ENCODE results near the gene TMIGD2. TPM values are rescaled to one million over a fixed set of nuclear protein-coding genes. Genes with fewer than 3 reads are reported as not detected.
"Not testable (repeated sequence)": the region's sequence is repeated elsewhere in the genome, so short reads cannot be mapped to it uniquely, and the experiment has no call there.

The TMIGD2 gene
- 0.47 TPM for total RNA-seq
- not detected for polyA plus RNA-seq (ENCODE audit: insufficient read depth, low read depth, low replicate concordance)
- long read RNA-seq, donor 1 = 0 reads
- long read RNA-seq, donor 2 = 0 reads
- long read RNA-seq, donor 3 = 0 reads
- long read RNA-seq, donor 4 = 0 reads
- long read RNA-seq, donor 5 = 0 reads
- long read RNA-seq, donor 6 = 0 reads
- long read RNA-seq, donor 7 = 0 reads
- long read RNA-seq, donor 8 = 0 reads
- long read RNA-seq, donor 9 = 0 reads
- long read RNA-seq, donor 10 = 0 reads

GRCh38 chr19:4302243-4302640, at the start of gene TMIGD2:
Gene TMIGD2, minus strand, starts transcription at chr19:4302389. Its CDS starts 4 bp downstream, at chr19:4302385.
- no peak for TF ChIP-seq CTCF (IDR thresholded peaks at IDR 0.05; ENCODE audit: borderline replicate concordance, extremely low read depth, insufficient read depth)
- H3K4me3 ChIP-seq (ENCODE audit: low read length in 3 of 3) = no peak within 1 kb of the TSS
- H3K9me3 ChIP-seq (ENCODE audit: control insufficient read depth in 2 of 3, insufficient read depth in 1 of 3, low read length in 3 of 3) = no peaks in the 10 kb centered on the region
- no peaks in the 10 kb centered on the region for H3K4me1 ChIP-seq (ENCODE audit: control insufficient read depth in 2 of 3, insufficient read depth in 2 of 3, low read depth in 1 of 3, low read length in 3 of 3)
- H3K27me3 ChIP-seq (ENCODE audit: control insufficient read depth, insufficient read depth, low read length) = no peaks in the 10 kb centered on the region
- FAIRE-seq (no peak), DNase-seq (no peak)
- H3K36me3 ChIP-seq (ENCODE audit: control insufficient read depth in 2 of 3, insufficient read depth in 3 of 3, low read length in 3 of 3) = no peaks in the 10 kb centered on the region
- intact Hi-C loops (cut with DNase I) = no loop called here
- H3K27ac ChIP-seq (ENCODE audit: low read depth in 2 of 2, low read length in 2 of 2) = no peak within 1 kb of the TSS
- no peak within 1 kb of the TSS for H3K9ac ChIP-seq (ENCODE audit: low read length in 3 of 3)

GRCh38 chr19:4350726-4351125, 48.5 kb upstream of the TMIGD2 start:
- no peaks in the 10 kb centered on the region for H3K4me1 ChIP-seq (ENCODE audit: control insufficient read depth in 2 of 3, insufficient read depth in 2 of 3, low read depth in 1 of 3, low read length in 3 of 3)
- no peak overlapping the region for H3K27ac ChIP-seq (ENCODE audit: low read depth in 2 of 2, low read length in 2 of 2)
- intact Hi-C loops (cut with DNase I) = no loop called here
- H3K9ac ChIP-seq (ENCODE audit: low read length in 3 of 3) = no peak overlapping the region
- no peak overlapping the region for H3K4me3 ChIP-seq (ENCODE audit: low read length in 3 of 3)
- peaks cover 0 to 4% (median 2%) of the 10 kb centered on the region in 3 donors for H3K36me3 ChIP-seq (ENCODE audit: control insufficient read depth in 2 of 3, insufficient read depth in 3 of 3, low read length in 3 of 3)
- FAIRE-seq (no peak), DNase-seq (no peak)
- no peak for TF ChIP-seq CTCF (IDR thresholded peaks at IDR 0.05; ENCODE audit: borderline replicate concordance, extremely low read depth, insufficient read depth)
- H3K9me3 ChIP-seq (ENCODE audit: control insufficient read depth in 2 of 3, insufficient read depth in 1 of 3, low read length in 3 of 3) = no peaks in the 10 kb centered on the region
- H3K27me3 ChIP-seq (ENCODE audit: control insufficient read depth, insufficient read depth, low read length) = no peaks in the 10 kb centered on the region

DNA sequence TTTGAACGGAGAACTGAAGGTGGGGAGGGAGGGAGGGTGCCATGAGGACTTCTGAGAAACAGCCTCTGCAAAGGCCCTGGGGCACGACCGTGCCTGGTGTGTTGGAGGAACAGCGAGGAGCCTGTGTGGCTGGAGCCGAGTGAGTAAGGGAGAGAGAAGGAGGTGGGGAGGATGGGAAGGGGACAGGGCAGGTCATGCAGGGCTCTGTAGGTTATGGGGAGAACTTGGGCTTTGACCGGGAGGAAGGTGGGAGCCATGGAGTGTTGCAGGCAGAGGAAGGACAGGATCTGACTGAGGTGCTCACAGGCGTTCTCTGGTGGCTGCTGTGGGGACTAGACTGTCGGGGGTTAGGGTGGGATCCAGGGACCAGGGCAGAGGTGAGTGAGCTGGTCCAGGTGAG, 47.9 kb upstream of the TMIGD2 start:
- no peaks in the 10 kb centered on the region for H3K9me3 ChIP-seq (ENCODE audit: control insufficient read depth in 2 of 3, insufficient read depth in 1 of 3, low read length in 3 of 3)
- H3K27ac ChIP-seq (ENCODE audit: low read depth in 2 of 2, low read length in 2 of 2) = no peak overlapping the region
- H3K27me3 ChIP-seq (ENCODE audit: control insufficient read depth, insufficient read depth, low read length) = no peaks in the 10 kb centered on the region
- no peak for TF ChIP-seq CTCF (IDR thresholded peaks at IDR 0.05; ENCODE audit: borderline replicate concordance, extremely low read depth, insufficient read depth)
- FAIRE-seq (no peak), DNase-seq (no peak)
- H3K4me1 ChIP-seq (ENCODE audit: control insufficient read depth in 2 of 3, insufficient read depth in 2 of 3, low read depth in 1 of 3, low read length in 3 of 3) = no peaks in the 10 kb centered on the region
- intact Hi-C loops (cut with DNase I) = no loop called here
- no peak overlapping the region for H3K9ac ChIP-seq (ENCODE audit: low read length in 3 of 3)
- H3K4me3 ChIP-seq (ENCODE audit: low read length in 3 of 3) = no peak overlapping the region
- peaks cover 0 to 4% (median 2%) of the 10 kb centered on the region in 3 donors for H3K36me3 ChIP-seq (ENCODE audit: control insufficient read depth in 2 of 3, insufficient read depth in 3 of 3, low read length in 3 of 3)

GRCh38 chr19:4349225-4349624, 47.0 kb upstream of the TMIGD2 start:
- H3K4me1 ChIP-seq (ENCODE audit: control insufficient read depth in 2 of 3, insufficient read depth in 2 of 3, low read depth in 1 of 3, low read length in 3 of 3); H3K4me3 ChIP-seq (ENCODE audit: low read length in 3 of 3); intact Hi-C loops (cut with DNase I); FAIRE-seq; H3K27ac ChIP-seq (ENCODE audit: low read depth in 2 of 2, low read length in 2 of 2); H3K9me3 ChIP-seq (ENCODE audit: control insufficient read depth in 2 of 3, insufficient read depth in 1 of 3, low read length in 3 of 3); H3K9ac ChIP-seq (ENCODE audit: low read length in 3 of 3); H3K36me3 ChIP-seq (ENCODE audit: control insufficient read depth in 2 of 3, insufficient read depth in 3 of 3, low read length in 3 of 3); H3K27me3 ChIP-seq (ENCODE audit: control insufficient read depth, insufficient read depth, low read length); DNase-seq: not testable (repeated sequence)

All from kidney (tissue), 22 donors.